ENCODE data around the gene EDN2.

DNA sequence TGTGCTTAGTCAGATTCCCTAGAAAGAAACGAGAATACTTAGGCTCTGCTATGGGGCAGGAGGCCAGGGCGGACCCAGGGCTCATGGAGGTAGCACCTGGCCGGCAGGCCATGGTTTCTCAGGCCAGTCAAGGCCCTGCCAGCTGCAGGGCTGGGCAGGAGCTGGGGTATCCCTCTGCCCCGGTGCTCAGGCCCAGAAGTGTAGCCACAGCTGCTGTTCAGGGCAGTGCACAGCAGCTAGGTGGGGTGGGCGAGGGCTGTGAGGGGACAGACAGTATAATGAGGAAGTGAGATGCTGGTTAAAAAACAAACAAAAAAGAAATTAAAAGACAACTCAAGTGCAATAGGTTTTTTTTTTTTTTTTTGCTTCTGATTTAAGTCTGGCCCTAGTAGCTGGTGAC, 34.0 kb upstream of the EDN2 start:
- TF ChIP-seq, protein P1, sequence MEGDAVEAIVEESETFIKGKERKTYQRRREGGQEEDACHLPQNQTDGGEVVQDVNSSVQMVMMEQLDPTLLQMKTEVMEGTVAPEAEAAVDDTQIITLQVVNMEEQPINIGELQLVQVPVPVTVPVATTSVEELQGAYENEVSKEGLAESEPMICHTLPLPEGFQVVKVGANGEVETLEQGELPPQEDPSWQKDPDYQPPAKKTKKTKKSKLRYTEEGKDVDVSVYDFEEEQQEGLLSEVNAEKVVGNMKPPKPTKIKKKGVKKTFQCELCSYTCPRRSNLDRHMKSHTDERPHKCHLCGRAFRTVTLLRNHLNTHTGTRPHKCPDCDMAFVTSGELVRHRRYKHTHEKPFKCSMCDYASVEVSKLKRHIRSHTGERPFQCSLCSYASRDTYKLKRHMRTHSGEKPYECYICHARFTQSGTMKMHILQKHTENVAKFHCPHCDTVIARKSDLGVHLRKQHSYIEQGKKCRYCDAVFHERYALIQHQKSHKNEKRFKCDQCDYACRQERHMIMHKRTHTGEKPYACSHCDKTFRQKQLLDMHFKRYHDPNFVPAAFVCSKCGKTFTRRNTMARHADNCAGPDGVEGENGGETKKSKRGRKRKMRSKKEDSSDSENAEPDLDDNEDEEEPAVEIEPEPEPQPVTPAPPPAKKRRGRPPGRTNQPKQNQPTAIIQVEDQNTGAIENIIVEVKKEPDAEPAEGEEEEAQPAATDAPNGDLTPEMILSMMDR (IDR thresholded peaks at IDR 0.05; ENCODE audit: insufficient read depth, low read length) = no peak
- TF ChIP-seq GABPA (IDR thresholded peaks at IDR 0.05; ENCODE audit: low read depth) (no peak), POLR2AphosphoS5 (IDR thresholded peaks at IDR 0.05; ENCODE audit: low read depth) (no peak)
- TF ChIP-seq, protein P2, sequence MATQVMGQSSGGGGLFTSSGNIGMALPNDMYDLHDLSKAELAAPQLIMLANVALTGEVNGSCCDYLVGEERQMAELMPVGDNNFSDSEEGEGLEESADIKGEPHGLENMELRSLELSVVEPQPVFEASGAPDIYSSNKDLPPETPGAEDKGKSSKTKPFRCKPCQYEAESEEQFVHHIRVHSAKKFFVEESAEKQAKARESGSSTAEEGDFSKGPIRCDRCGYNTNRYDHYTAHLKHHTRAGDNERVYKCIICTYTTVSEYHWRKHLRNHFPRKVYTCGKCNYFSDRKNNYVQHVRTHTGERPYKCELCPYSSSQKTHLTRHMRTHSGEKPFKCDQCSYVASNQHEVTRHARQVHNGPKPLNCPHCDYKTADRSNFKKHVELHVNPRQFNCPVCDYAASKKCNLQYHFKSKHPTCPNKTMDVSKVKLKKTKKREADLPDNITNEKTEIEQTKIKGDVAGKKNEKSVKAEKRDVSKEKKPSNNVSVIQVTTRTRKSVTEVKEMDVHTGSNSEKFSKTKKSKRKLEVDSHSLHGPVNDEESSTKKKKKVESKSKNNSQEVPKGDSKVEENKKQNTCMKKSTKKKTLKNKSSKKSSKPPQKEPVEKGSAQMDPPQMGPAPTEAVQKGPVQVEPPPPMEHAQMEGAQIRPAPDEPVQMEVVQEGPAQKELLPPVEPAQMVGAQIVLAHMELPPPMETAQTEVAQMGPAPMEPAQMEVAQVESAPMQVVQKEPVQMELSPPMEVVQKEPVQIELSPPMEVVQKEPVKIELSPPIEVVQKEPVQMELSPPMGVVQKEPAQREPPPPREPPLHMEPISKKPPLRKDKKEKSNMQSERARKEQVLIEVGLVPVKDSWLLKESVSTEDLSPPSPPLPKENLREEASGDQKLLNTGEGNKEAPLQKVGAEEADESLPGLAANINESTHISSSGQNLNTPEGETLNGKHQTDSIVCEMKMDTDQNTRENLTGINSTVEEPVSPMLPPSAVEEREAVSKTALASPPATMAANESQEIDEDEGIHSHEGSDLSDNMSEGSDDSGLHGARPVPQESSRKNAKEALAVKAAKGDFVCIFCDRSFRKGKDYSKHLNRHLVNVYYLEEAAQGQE (IDR thresholded peaks at IDR 0.05; ENCODE audit: insufficient replicate concordance, low read depth) = no peak

Data from HL-60 (cell line).